Stimulated activated CD8-positive, alpha-beta memory T cell treated with anti-CD3 and anti-CD28 coated beads, Interleukin-12 subunit alpha, Interleukin-12 subunit beta, amount 100 ng/mL, for 1 hour (primary cell): ENCODE data around the gene SRSF3.
"Not testable (repeated sequence)": the region's sequence is repeated elsewhere in the genome, so short reads cannot be mapped to it uniquely, and the experiment has no call there.

Experiments
- DNase-seq: peaks from one replicate; pipeline ENCODE4 v3.0.0-alpha.2; 2020; ENCODE audit warnings: low read depth

Gene SRSF3

DNA sequence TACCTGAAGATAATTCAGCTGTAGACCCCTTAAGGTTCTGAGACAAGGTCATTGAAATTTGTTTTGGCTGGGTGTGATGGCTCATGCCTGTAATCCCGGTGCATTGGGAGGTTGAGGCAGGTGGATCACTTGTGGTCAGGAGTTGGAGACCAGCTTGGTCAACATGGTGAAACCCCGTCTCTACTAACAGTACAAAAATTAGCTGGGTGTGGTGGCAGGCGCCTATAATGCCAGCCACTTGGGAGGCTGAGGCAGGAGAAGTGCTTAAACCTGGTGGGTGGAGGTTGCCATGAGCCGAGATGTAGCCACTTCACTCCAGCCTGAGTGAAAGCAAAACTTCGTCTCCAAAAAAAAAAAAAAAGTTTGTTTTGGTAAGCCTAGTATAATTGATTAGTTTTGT lies 11.0 kb downstream of the SRSF3 start:
- no peak for DNase-seq

DNA sequence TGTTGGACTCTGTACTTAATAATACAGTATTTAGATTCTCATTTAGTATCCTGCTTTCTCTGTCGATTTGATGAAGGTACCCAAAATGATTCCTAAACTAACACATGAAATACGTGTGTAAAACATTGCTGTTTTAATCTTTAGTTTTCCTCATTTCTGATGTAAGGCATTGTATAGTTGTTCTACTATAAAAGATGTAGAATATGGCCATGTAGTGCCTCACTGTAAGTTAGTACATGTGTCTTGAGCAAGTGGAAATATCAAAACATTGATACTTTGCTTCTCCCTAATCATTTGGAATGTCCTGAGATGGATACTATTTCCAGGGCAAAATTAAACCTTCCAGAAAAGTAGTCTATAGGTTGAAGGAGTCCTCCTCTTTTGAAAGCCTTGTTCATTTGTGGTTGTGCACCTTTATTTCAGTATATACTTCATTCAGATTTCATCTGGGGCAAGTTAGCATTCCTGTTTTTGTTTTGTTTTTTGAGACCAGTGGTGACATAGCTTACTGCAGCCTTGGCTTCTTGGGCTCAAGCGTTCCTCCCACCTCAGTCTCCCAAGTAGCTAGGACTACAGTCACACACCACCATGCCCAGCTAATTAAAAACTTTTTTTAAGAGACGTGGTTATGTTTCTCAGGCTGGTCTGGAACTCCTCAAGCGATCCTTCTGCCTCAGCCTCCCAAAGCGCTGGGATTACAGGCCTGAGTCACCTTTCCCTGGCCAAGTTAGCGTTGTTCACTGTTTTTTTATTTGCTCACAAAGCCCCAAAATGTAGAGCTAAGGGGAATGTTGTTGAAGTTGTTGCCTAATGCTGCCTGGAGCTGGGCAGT lies 11.6 kb downstream of the SRSF3 start:
- no peak for DNase-seq

DNA sequence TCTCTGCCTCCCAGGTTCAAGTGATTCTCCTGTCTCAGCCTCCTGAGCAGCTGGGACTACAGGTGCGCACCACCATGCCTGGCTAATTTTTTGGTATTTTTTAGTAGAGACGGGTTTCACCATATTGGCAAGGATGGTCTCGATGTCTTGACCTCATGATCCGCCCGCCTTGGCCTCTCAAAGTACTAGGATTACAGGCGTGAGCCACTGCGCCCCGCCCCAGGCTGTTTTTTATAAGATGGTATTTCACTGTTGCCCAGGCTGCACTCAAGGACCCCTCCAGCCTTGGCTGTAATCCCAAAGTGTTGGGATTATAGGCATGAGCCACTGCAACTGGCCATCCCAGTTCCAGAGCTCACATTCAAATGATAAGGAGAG lies 13.1 kb downstream of the SRSF3 start:
- DNase-seq, result not testable (repeated sequence)

DNA sequence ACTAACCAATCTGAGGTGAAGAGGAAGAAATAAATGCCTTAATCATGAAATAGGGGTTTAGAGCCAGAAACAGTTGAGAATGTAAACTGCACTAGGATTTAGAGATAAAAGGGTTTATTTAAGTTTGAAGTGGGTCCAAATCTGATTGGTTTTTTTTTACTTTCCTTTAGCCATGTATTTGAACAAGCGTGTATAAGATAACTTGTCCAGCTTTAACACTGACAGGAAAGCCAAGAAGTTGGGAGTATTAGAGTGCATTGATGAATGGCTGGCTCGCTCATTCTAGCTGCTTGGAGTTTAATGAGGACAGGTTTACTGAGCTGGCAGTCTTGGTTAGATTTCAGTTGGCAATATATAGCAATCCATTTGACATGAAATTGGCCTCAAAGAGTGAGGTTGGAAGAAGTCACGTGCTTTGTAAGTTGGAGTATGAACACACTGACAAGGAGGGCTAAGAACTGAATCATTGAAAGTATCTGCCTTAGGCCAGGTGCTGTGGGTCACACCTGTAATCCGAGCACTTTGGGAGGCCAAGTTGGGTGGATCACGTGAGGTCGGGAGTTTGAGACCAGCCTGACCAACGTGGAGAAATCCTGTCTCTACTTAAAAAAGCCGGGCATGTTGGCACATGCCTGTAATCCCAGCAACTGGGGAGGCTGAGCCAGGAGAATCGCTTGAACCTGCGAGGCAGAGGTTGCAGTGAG lies 13.7 kb downstream of the SRSF3 start:
- no peak for DNase-seq

DNA sequence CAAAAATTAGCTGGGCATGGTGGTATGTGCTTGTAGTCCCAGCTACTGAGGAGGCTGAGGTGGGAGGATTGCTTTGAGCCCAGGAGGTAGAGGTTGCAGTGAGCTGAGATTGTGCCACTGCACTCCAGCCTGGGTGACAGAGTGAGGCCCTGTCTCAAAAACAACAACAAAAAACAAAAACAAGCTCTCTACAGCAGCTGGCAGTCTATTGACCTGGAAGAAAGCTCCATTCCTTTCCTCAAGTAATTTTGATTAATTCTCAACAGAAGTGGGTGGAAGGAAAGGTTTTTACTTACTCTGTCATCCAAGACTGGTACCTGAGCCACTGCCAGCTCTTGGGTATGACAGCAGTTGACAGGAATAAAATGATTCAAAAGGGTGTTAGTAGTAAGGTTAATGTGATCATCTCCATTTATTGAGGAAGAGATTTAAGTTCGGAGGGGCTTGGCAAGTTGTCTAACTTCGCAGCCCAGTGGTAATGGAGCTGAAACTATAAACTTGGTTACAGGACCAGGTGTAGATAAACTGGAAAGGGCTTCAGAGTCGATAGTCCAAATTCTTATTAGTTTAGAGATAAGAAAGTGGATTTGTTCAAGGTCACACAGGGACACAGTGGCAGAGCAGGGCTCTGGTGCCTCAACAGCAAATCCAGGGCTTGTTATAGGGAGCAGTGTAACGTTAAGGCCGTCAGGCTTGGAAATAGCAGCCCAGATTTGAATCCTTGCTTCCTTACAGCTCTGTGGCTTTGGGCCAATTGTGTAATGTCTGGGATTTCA lies 14.8 kb downstream of the SRSF3 start:
- no peak for DNase-seq

DNA sequence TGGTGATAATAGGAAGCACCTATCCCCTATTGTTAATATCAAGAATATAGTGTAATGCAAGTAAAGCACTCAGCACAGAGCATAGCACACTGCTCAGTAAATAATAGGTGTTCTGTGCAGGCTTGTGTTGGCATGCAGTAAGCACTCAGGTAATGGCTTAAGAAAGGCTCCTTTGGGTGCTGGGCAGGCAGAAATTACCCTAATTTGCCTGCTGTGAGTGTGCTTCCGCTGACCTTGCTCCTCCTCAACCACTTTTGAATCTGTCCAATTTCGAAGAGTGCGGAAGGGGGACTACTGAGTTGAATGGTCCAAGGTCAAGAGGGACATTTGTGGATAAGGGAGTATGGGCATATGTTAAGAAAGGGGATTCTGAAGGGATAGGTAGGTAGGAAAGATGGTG lies 15.4 kb downstream of the SRSF3 start:
- no peak for DNase-seq

DNA sequence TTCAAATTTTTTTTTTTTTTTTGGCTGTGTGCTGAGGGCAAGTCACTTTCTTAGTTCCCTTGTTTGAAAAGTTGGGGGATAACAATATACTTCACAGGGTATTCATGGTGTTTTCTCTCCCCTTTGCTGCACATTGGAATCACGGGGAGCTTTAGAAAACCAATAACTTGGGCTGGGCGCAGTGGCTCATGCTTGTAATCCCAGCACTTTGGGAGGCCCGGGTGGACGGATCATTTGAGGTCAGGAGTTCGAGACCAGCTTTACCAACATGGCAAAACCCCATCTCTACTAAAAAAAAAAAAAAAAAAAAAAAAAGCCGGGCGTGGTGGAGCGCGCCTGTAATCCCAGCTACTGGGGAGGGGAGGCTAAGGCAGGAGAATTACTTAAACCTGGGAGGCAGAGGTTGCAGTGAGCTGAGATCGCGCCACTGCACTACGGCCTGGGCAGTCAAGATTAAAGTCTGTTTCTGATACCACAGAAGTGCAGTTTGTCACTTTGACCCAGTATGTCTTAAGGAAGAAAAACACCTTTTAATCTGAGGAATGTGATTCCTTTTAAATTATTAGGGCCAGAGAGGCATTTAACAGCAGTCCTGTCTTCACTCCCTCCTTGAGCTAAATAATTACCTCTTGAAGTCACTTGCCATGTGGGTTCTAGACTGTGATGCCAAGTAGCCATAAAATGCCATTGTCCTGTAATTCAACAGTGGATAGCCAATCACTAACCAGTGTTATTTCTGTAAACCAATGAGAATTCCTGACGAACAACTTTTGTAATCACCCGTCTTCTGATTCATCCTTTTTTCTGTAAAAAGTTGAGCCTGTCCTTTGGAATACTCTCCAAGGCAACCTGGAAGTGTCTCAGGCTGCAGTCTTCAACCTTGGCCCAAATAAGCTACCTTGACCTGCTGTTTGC lies 16.1 kb downstream of the SRSF3 start:
- no peak for DNase-seq

DNA sequence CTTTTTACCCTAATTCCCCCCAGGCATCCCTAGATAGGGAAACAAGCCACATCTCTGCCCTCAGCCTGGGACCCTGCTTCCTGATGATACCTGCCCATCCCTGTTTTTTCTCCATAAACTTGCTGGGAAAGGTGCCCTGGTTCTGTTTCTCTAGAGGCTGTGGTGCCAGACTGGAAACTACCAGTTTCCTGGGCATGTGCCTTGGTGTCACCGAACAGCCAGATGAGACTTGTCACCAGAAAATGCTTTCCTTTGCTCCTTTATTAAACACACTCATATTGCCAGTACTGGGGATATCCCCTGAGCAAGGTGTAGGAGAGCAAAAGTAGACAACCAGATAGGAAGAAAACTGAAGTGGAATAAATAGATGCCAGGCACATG lies 16.8 kb downstream of the SRSF3 start:
- DNase-seq, result no peak

DNA sequence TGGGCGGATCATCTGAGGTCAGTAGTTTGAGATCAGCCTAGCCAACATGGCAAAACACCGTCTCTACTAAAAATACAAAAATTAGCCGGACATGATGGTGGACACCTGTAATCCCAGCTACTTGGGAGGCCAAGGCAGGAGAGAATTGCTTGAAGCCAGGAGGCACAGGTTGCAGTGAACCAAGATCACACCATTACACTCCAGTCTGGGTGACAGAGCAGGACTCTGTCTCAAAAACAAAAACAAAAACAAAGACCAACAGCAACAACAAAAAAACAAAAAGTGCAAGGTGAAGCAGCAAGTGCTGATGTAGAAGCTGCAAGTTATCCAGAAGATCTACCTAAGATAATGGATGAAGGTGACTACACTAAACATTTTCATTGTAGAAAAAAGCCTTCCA lies 17.5 kb downstream of the SRSF3 start:
- not testable (repeated sequence) for DNase-seq

DNA sequence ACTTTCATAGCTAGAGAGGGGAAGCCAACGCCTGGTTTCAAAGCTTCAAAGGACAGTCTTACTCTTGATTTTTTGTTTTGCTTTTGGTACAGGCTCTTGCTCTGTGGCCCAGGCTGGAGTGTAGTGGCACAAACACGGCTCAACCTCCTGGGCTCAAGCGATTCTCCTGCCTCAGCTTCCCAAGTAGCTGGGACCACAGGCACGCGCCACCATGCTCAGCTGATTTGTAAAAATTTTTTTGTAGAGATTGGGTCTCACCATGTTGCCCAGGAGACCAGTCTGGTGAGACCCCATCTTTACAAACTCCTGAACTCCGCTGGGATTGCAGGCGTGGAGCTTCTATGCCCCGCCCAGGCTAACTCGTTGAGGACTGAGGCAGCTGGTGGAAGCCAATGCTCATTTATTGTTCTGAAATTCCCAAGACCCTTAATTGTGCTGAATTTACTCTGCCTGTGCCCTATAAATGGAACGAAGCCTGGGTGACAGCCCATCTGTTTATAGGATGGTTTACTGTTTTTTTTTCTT lies 18.0 kb downstream of the SRSF3 start:
- no peak for DNase-seq

DNA sequence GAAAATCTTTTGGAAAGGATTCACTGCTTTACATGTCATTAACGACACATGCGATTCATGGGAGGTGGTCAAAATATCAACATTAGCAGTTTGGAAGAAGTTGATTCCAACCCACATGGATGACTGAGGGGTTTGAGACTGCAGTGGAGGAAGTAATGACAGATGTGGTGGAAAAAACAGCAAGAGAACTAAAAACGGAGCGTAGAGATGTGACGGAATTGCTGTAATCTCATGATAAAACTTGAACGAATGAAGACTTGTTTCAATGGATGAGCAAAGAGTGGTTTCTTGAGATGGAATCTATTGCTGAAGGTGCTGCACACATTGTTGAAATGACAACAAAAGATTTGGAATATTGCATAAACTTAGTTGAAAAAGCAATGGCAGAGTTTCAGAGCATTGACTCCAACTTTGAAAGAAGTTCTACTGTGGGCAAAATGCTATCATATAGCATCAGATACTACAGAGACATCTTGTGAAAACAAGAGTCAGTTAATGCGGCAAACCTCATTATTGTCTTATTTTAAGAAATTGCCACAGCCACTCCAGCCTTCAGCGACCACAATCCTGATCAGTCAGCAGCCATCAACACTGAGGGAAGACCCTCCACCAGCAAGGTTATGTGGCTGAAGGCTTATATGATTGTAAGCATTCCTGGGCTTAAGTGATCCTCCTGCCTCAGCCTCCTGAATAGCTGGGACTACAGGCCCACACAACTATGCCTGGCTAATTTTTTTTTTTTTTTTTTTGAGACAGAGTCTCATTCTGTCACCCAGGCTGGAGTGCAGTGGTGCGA lies 19.2 kb downstream of the SRSF3 start:
- DNase-seq, result no peak

DNA sequence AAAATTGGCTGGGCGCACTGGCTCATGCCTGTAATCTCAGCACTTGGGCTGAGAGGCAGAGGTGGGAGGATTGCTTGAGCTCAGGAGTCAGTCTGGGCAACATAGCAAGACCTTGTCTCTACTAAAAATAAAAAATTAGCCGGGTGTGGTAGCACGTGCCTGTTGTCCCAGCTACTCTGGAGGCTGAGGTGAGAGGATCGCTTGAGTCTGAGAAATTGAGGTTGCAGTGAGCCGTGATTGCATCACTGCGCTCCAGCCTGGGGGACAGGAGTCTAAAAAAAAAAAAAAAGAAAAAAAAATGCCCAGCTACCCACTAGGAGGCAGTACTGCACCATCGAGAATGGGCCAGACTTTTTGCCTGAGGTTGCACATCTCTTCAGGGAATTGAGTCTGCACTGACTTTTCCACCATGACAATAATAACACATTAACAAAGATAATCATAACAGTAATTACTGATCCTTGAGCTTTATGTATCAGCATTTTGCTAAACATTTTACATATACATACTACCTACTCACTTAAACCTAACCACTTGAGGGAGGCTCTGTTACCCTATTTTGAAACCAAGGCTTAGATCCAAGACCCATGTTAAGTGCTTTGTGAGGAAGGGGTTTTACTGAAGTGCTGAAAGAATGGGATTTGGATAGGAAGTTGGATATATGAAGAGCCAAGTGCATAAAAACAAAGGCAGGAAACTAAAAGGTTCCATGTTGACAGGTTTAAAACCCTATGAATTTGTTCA lies 21.0 kb downstream of the SRSF3 start:
- DNase-seq, result no peak

DNA sequence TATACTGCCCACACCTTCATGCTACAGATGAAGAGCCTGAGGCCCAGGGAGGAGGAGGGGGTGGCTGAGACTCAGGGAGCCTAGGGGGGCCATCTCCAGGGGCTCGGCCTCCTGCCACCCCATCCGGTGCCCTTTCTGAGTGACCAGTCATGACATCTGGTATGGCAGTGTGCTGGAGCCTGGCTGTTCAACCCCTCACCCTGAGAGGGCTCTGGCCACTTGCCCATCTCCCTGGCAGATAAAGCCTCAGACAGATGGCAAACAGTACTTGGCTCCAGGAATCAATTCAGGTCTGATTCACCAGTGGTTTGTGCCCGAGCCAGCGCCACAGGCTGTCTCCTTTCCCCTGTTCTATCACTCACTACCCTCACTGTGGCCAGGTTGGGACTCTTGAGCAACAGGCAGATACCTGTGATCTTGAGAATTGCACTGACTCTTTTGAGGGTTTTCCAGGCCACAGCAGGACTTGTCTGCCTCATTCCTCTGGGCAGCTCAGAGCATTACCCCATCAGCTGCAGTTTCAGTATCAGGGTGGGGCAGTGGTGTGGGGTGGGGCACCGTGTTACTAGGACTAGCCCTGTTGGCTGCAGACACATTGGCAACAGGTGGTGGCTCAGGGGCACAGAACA lies 22.8 kb downstream of the SRSF3 start:
- no peak for DNase-seq

DNA sequence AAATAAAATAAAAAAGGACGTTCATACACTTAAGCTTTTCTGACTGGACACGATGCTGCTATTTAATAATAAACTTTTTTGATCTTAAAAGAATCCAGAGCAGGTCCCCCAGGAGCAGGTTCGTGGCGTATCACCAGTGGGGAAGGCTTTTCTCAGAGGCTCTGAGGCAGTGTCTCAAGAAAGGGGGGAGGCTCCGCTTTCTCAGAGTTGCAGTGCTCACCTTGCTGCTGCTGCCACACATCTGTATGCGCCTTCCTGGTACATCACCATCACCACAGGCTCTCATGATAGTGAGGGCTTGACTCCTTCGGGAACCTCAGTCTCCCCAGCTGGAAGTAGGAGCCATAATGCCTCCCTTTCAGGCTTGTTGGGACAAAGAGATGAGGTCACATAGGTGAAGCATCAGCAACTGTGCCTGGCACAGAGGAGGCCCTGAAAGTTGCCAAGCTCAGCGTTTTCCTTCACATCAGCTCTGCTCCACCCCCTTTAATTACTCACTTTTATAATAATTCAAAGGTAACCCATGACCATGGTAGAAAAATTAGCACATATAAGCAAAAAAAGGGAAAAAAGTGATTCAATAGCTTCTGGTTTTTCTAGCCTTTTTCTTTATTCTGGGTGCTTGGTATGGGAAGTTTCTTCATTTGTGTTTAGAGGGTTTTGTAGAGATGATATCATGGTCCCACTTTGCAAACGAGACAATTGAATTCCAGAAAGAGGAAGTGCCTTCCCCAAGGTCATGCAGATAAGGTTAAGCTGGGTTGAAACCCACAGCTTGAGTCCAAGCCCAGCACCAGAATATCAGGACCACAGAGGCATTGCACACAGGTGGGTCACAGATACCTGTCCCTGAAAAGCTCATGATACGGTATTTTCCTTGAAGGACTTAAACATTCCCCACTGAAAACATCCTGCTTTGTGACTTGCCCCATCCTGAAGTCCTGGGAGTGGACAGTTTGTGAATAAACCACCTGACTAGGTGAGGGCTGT lies 24.5 kb downstream of the SRSF3 start:
- DNase-seq, result no peak

DNA sequence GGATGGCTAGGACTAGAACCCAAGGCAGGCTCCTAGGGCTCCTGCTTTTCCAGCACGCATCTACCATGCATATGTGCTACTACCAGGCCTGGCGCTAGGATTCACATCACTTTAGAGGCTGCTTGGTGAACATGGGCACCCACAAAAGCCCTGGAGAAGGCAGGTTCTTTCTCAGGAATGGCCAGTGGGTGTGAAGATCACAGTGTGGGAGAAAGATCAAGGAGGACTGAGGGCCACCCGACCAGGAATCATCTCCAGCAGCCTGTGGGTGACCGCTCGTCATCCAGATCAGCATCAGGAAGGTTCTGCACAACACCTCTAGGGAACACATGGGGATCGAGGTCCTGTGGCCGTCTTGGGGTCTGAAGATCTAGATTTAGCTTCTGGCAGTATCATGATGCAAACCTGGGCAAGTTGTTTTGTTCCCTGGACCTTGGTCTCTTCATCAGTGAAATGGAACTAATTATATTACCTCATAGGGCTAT lies 27.3 kb downstream of the SRSF3 start:
- DNase-seq, result no peak

DNA sequence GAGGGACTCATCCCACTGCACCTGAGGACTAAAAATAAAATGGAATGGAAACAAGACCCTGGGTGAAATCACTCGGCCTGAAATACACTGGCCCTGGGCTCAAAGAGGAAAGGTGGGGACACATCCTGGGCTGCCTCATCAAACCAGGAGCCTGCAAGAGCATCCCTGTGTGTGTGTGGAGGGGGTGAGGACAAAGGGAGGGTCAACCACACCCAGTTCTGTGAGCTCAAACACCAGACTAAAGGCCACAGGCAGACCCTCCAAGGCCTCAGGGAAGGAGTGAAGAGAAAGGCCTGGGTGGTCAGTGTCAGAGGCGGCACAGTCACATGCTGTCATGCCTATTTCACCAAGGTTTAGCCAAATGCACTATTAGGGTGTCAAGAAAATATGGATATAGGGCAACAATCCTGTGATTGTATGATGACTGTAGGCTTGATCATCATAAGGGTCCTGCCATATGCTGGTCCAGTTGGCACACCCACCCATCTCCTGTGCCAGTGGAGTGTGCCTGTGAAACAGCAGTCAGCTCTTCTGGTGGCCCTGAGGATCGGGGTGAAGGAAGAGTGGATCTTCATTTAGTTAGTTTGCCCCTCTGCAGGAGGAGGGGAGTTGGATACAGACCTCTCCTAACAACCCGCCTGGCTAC lies 28.9 kb downstream of the SRSF3 start:
- DNase-seq, result no peak
